Left lobe of liver (tissue), 2 donors: ENCODE measurements around the gene MYO5B. TPM values are rescaled to one million over a fixed set of nuclear protein-coding genes. Genes with fewer than 3 reads are reported as not detected.
"Not testable (repeated sequence)": the region's sequence is repeated elsewhere in the genome, so short reads cannot be mapped to it uniquely, and the experiment has no call there.

Experiments
- ATAC-seq: fragments of 200-7000 bp; cut with Tn5 transposase; one replicate; pipeline ENCODE4 v1.9.1; 2020; ENCODE audit warnings: mild to moderate bottlenecking, moderate library complexity
- DNase-seq: peaks from one replicate; pipeline ENCODE4 v3.0.0-alpha.2; 2020; ENCODE audit warnings: low spot score
- total RNA-seq: library from RNA; stranded (reverse); gene quantifications from one replicate; pipeline ENCODE4 v1.2.1, GENCODE V29; 2021
- donor health status: DM: no; HTN: no; CAD: no; lungs with moderate emphysema.
- donor health status: DM: no; HTN: yes; CAD: no.

The MYO5B gene
- total RNA-seq, 1 donor from 2014 or later, result 16.1 TPM

DNA sequence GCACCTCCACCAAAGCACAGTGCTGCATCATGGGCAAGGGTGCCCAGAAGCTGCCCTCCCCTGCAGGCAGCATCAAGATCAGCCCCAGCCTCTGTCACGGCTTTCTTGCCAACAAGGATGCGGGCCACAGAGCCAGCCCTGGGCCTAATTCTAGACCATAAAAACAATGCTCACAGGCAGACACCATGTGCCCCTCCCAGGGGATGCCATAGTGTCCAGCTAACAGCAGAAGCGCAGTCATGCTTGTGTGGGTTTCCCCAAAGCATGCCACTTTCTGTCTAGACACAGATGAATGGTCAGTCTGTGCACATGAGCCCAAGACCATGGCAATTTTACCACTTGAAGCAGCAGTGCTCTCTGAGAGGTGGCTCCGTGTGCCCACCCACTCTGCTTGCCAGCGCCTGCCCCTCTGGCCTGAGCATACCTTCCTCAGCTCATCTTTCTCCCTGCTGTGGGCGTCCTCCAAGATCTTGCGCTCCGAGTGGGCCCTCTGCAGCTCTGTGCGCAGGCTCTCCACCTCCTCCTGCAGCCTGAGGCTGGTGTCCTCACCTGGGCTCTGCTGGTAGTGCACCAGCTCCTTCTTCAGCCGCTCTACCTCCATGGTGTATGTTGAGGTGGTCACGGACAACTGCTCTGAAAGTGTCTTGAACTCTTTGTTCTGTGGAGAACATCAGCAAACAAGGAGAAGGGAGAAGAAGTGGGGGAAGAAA, 300.3 kb downstream of the MYO5B start:
- no peak for DNase-seq
- no peak for ATAC-seq

DNA sequence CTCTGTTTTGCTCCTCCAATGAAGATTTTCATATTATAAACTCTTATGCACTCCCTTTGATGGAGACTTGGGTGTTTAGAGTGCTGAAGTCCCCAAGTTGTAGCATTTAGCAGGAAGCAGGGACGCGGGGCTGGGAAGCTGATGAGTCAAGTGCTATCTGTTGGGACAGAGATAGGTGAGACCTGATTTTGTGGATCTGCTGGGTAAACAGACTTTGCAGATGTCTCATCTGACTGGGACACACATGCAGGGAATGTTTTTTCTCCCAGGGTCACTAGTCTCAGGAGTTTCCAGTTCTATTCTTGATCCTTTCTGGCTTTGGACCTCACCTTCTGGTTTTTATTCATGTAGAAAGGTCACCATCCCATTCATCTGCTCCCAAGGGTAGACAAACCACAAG, 301.9 kb downstream of the MYO5B start:
- no peak for DNase-seq
- no peak for ATAC-seq

DNA sequence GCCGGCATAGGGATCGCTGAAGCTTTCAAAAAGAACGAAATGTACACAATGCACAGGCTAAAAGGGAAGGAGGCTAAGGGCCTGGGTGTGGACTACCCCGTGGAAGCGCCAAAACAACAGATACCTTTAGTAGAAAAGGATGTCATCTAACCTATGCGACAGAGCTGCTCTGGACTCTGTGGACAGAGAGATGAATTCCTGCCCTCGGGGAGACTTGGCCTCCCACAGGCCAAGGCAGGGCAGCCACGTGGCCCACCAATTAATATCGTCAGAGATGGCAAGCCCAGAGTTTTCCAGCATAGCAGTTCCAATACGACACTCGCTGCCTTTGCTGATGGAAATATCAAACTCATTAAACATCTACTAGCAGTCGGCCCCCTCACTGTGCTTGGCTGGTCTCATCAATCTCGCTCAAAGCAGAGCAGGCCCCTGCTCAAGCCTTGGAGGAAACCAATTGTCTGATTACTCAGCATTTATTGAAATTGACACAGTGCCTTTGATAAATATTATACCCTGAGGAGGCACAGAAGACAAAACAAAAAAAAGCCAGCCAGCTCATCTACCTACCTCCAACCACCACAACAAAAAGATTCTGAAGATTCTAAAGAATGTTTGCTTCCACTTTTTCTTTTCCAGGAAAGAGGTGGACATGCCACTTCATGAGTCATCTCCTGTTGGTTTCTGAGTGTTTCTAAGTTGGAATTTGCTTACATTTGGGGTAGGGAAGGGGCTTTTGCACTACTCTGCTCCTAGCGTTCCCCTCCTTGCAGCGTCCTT, 302.6 kb downstream of the MYO5B start:
- no peak for DNase-seq
- no peak for ATAC-seq

DNA sequence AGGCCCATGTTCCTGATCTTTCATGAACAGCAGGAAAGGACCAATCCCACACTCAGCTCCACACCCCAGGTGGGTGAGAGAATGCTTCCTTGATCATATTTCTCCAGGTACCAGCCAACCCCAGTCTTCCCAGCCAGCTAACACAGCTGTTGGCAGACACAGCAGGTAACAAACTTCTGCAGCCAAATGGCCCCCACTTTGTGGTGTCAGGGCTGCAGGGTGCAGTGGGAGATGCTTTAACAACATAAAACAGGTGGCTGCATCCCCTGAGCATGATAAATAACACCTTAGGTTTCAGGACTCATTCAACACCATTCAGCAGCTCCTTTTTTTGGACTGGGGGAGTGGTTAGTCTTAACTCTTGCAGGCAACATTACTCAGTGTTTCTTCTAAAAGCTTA, 304.9 kb downstream of the MYO5B start:
- ATAC-seq (no peak), DNase-seq (no peak)

DNA sequence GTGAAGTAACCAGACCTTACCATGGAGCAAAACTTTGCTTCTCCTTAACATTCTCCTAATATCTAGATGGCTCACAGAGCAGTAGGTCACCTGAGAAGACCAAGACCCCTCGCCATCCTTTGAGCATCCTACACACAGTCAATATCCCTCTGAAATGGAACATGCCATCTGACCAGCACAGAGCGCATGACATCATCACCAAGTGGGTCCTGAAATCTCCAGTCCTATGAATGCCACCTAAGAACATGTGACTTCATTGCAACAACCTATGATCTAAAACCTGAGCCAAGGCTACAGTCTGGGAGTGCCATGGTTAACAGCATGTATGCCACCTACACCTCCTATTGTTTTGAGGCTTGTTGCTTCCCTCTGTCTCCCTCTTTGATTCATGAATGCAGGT, 305.4 kb downstream of the MYO5B start:
- not testable (repeated sequence) for DNase-seq, ATAC-seq

DNA sequence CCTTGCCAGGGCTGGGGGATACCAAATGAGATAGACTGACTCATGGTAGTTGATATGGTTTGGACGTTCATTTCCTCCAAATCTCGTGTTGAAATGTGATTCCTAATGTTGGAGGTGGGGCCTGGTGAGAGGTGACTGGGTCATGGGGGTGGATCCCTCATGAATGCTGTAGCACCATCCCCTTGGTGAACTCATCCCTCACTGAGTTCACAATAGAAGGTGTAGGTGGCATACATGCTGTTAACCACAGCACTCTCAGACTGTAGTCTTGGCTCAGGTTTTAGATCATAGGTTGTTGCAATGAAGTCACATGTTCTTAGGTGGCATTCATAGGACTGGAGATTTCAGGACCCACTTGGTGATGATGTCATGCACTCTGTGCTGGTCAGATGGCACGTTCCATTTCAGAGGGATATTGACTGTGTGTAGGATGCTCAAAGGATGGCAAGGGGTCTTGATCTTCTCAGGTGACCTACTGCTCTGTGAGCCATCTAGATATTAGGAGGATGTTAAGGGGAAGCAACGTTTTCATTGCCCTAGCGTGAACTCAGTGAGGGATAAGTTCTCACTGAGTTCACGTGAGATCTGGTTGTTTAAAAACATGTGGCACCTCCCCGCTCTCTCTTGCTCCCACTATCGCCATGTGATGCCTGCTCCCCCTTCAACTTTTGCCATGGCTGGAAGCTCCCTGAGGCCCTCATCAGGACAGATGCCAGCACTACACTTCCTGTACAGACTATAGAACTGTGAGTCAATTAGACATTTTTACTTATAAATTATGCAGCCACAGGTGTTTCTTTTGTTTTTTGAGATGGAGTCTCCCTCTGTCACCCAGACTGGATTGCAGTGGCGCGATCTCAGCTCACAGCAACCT, 307.8 kb downstream of the MYO5B start:
- DNase-seq (no peak), ATAC-seq (no peak)

DNA sequence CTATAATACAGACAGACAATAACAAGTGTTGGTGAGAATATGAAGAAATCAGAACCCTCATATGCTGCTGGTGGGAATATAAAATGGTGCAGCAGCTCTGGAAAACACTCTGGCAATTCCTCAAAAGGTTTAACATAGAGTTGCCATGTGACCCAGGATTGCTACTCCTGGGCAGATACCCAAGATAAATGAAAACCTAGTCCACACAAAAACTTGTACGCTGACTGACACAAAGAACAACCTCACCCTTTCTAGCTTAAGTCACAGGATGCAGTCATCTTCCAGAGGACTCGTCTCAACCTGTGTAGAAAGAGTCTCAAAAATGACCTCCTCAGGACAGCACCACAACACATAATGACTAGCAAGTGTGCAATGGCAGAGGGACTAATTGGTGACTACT, 310.0 kb downstream of the MYO5B start:
- DNase-seq, result no peak
- peak; percentile 90 for ATAC-seq

DNA sequence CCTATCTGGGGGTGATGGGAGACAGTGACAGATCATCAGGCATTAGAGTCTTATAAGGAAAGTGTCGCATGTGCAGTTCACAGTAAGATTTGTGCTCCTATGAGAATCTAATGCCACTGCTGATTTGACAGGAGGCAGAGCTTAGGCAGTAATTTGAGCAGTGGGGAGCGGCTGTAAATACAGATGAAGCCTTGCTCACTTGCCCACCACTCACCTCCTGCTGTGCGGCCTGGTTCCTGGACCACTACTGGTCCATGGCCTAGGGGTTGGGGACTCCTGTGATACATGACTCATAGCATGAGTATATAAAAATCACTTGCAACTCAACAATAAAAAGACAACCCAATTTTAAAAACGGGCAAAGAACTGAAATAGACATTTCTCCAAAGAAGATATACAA, 310.5 kb downstream of the MYO5B start:
- no peak for DNase-seq
- ATAC-seq, result no peak

DNA sequence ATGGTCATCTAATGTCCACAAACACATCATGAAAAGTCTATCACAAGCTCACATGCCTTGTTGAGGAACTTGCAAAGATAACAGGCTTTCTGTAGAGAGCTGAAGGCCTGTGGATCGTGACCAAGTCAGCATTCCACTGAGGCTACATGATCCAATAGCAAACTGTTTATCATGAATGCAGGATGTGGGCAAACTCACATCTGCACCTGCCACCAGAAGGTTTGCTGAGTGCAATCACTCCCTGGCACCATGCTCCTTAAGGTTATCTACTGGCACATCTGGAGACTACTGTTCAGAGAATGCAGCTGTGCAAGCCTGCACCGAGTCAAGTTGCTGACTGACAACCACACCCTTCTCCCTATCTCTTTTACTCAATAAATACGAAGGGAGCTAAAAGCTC, 314.3 kb downstream of the MYO5B start:
- no peak for DNase-seq
- no peak for ATAC-seq

DNA sequence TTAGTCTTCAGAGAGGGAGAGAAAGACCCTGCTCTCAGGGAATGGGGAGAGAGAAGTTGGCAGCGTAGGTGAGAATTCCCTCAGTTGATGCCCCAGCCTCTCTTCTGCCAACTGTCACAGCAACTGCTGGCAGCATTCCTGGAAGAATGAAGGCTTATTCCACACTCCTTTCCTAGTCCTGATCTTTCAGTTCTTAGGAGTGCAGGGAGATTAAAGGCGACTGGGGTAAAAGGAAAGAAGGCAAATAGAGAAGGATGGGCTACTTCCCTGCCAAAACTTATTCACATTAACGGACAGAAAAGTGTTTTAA, 315.7 kb downstream of the MYO5B start:
- ATAC-seq, result no peak
- DNase-seq, result no peak

DNA sequence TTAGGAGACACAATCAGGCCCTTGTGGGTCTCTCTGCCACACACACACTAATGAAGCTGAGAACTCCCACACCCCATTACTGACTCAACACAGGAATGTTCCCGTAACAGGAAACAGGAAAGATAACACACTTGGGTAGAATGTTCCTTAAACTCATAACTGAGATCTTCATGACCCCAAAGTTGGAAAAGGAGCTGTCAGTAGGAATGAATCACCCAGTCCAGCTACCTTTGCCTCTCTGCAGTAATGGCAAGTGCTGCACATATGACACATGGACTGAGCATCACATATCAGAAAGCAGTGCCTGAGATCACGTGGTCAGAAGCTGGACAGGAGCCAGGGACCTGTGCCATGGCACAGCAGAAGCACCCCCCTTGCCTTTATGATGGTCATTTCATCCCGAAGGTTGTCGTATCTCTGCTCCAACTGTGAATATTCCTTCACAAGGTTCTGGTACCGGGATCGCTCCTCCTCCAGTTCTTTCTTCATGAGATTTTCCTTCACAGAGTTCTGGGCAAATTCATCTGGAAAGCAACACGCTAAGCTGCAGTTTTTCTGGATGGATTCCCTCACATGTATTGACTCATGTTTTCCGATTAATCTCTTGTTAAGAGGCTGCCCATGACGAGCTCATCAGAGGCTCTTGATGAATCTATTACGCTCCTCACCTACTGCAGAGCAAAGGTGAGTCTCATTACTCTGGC, 316.2 kb downstream of the MYO5B start:
- no peak for ATAC-seq
- DNase-seq, result no peak

DNA sequence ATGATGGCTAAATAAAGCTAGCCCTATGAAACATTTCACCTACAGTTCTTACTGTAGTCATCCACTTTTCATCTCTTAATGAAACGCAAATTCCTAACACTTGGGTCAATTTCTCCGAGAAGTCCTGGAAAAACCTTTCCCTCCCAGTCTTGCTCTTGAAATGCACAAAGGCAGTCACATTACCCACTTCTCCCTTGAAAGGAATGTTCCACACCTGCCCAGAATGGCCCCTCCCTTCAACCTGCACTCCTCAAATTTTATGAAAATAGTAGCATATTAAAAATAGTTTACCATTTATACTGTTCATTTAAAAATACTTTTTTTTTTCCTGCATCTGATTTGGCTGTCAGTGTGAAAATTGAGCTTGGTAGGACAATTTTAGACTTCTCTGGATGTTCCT, 316.9 kb downstream of the MYO5B start:
- no peak for DNase-seq
- ATAC-seq, result no peak

DNA sequence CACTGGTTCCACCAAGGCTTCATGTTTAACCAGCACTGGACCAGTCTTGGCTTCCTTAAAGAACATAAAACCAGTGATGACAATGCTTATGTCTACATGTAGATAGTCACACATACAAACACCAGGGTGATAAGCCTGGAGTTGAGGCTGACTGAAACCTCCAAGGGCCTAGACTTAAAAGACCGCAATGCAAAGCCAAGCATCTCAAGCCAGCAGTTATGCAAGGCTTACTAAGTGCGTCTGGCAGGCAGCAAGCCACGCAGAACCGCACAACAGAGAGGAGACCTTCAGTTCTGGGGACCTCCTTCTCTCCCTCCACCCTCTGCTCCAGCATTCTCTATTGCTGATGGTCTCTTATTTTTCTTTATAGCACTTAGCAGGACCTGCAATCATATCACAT, 318.4 kb downstream of the MYO5B start:
- DNase-seq (no peak), ATAC-seq (no peak)

DNA sequence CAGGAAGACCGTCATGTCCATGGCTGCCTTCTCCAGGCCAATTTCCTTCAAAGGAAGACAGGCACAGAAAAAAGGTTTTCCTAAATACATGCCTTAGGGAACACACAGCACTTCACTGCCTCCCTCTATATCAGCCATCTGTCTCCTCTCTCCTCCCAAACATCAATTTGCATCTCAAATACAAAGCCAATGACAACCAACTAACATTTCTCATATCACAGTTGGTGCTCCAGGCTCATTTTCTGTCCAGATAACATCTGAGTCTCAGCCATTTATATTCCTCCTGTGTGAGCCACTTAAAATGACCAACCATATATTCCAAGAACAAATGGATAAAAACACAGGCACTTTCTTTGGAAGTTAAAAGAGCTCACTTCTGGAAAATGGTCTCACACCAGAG, 319.2 kb downstream of the MYO5B start:
- DNase-seq (no peak), ATAC-seq (no peak)

DNA sequence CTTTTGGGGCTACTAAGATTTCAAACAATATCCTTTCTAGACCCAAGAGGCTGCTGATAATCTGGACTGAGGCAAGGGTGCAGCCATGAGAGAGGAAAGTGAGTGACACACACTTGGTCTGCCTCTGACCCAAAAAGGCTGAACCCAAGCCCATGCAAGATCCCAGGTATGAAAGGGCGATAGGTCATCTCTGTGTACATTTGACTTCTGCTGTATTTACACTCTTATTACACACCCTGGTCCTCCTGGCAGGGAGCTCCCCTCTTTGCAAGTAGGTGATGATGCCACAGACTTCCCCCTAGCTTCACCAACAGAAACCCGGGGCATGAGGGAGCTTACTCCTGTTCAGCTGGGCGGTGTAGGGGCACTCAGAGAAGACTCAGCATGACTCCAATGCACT, 319.8 kb downstream of the MYO5B start:
- DNase-seq (no peak), ATAC-seq (peak; percentile 75)

DNA sequence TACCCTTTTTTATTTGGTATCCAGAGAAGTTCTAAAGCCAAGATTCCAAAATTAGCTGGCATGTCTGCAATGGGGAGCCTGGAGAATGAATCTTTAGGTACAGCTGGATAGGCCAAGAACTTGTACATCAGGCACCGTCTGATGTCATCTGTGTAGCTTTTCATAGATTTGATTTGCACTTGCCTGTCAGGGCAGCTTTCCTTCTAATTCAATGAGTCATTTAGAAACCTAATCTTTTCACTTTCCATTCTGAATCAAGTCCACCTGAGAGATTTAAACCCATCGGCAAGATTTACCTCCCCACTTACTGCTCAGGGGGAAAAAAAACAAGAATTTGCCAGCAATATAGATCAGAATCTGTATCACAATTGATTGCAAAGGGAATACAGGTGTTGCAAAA, 320.7 kb downstream of the MYO5B start:
- DNase-seq (no peak), ATAC-seq (no peak)

DNA sequence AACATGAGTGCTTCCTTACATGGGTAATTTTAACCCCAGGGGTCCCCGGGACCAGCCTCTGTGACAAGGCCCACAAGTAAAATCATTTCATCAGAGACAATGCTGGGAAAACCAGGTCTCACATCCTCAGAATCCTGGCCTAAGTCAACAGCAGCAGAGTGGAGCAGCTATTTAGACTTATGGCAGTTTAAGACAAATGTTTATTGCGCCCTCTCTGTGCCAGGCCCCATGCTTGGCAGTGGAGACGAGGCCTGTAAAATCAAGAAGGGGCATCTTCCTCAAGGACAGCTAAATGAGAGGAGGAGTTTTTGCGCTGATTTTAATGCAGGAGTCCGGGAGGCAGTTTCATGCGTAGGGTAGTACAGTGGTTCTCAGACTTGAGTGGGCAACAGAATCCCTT, 325.6 kb downstream of the MYO5B start:
- ATAC-seq (no peak), DNase-seq (no peak)

DNA sequence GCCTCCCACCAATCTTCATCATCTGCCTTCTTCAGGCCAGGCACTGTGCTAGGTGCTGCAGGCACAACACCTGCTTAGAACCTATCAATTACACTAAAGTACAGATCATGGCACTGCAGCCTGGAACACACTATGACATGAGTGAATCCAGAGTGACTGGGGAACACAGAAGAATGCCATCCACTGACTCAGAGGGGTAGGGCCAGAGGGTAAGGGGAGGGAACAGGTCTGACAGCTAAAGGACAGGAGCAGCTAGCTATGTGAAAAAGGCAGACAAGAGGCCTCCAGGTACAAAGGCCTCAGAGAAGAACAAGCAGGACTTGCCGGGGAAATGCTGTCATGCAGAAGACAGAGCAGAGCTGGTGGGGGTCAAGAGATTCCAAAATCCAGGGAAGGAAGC, 328.3 kb downstream of the MYO5B start:
- no peak for ATAC-seq
- DNase-seq, result no peak

DNA sequence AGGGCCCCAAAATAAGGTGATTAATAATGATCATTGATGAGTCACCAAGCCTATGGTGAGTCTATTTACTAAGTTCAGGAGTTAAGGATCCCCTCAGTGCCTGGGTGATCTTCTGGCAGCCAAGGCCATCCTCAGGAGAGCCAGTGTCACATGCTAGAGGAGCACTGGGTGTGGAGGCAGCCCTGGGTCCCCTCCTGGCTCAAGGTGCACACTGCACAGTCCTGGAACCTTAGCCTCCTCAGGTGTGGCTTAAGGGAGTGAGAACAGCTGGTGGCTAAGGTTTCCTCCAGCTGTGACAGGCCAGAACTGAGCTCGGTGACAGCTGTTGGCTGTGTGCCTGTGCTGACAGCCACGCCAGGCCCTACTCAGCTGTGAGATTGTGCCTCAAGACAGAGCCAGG, 329.5 kb downstream of the MYO5B start:
- peak; percentile 48 for ATAC-seq
- no peak for DNase-seq

DNA sequence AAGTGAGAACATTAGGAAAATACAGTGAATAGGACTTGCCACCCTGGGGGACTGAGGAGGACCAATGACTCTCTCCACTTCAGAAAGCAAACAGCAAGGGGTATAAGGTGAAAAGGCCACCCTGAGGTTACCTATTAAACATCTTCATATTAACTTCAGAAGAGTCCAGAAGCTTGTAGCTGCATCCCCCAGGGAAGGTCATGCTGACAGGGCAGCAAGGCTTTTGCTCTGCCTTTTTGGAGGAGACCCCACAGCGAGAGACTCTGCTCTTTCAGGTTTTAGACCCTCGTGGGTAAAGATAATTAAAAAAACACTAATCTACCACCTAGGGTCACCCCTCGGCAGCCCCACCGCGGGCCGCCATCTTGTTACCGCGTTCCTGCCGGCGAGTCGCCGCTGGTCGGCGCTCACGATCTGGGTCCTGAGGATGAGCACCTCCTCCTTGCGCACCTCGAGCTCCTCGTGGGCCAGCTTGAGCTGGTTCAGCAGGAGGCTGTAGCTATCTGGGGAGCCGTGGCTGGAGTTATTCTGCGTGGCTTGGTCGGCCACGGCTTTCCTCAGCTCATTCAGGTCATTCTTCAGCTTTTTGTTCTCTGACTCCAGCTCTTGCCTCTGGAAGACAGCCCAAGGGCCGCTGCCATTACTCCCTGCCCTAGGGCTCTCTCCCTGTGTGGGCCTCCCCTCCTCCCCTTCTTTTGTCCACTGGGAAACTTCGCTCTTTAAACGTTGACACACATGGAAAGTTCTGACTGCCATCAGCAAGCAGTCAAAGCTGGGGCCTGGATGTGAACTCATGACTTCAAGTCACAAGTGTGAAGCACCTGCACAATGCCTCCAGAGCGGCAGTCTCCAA, 331.0 kb downstream of the MYO5B start:
- ATAC-seq (no peak), DNase-seq (no peak)
